ENCODE measurements around the gene ZNF609. TPM values are rescaled to one million over a fixed set of nuclear protein-coding genes. Genes with fewer than 3 reads are reported as not detected.
"Not testable (repeated sequence)": the region's sequence is repeated elsewhere in the genome, so short reads cannot be mapped to it uniquely, and the experiment has no call there.

ZNF609 gene
- total RNA-seq, 1 donor from 2014 or later = 15.3 TPM

- intact Hi-C loops (cut with DNase I) = no loop called here
- DNase-seq (ENCODE audit: low spot score) = no peak
Observed at GRCh38 chr15:64599226-64599625, 138.8 kb downstream of the ZNF609 start.

GRCh38 chr15:64599716-64600115 lies 139.3 kb downstream of the ZNF609 start:
- intact Hi-C loops (cut with DNase I) = no loop called here
- no peak for DNase-seq (ENCODE audit: low spot score)

- intact Hi-C loops (cut with DNase I) = no loop called here
Observed at GRCh38 chr15:64600794-64601193, 140.4 kb downstream of the ZNF609 start.

GRCh38 chr15:64604319-64604718 lies 143.9 kb downstream of the ZNF609 start:
- intact Hi-C loops (cut with DNase I) = no loop called here
- no peak for DNase-seq (ENCODE audit: low spot score)

More at GRCh38 chr15:64600794-64601193, 140.4 kb downstream of the ZNF609 start:
- no peak for DNase-seq (ENCODE audit: low spot score)

GRCh38 chr15:64607416-64607815 lies 147.0 kb downstream of the ZNF609 start:
- intact Hi-C loops (cut with DNase I); DNase-seq (ENCODE audit: low spot score): not testable (repeated sequence)

GRCh38 chr15:64610257-64610919 lies 150.0 kb downstream of the ZNF609 start:
- DNase-seq (ENCODE audit: low spot score) = no peak
- intact Hi-C loops (cut with DNase I) = no loop called here

- intact Hi-C loops (cut with DNase I) = no loop called here
Observed at GRCh38 chr15:64611085-64611725, 150.8 kb downstream of the ZNF609 start.

GRCh38 chr15:64614519-64614918 lies 154.1 kb downstream of the ZNF609 start:
- intact Hi-C loops (cut with DNase I) = no loop called here
- no peak for DNase-seq (ENCODE audit: low spot score)

More at GRCh38 chr15:64611085-64611725, 150.8 kb downstream of the ZNF609 start:
- no peak for DNase-seq (ENCODE audit: low spot score)

GRCh38 chr15:64617727-64618126 lies 157.3 kb downstream of the ZNF609 start:
- no peak for DNase-seq (ENCODE audit: low spot score)
- intact Hi-C loops (cut with DNase I) = no loop called here

GRCh38 chr15:64618138-64618537 lies 157.8 kb downstream of the ZNF609 start:
- DNase-seq (ENCODE audit: low spot score) = no peak
- intact Hi-C loops (cut with DNase I) = no loop called here

GRCh38 chr15:64618540-64618939 lies 158.2 kb downstream of the ZNF609 start:
- no peak for DNase-seq (ENCODE audit: low spot score)
- intact Hi-C loops (cut with DNase I) = no loop called here

GRCh38 chr15:64619880-64620839 lies 159.8 kb downstream of the ZNF609 start:
- intact Hi-C loops (cut with DNase I) = no loop called here
- no peak for DNase-seq (ENCODE audit: low spot score)

GRCh38 chr15:64621056-64621455 lies 160.7 kb downstream of the ZNF609 start:
- no peak for DNase-seq (ENCODE audit: low spot score)
- intact Hi-C loops (cut with DNase I) = no loop called here

GRCh38 chr15:64622410-64623260 lies 162.3 kb downstream of the ZNF609 start:
- intact Hi-C loops (cut with DNase I) = no loop called here
- no peak for DNase-seq (ENCODE audit: low spot score)

- no peak for DNase-seq (ENCODE audit: low spot score)
- intact Hi-C loops (cut with DNase I) = no loop called here
Observed at GRCh38 chr15:64623347-64623996, 163.1 kb downstream of the ZNF609 start.

- DNase-seq (ENCODE audit: low spot score) = no peak
- intact Hi-C loops (cut with DNase I) = no loop called here
Observed at GRCh38 chr15:64624242-64624641, 163.9 kb downstream of the ZNF609 start.

- intact Hi-C loops (cut with DNase I) = no loop called here
- no peak for DNase-seq (ENCODE audit: low spot score)
Observed at GRCh38 chr15:64629063-64629462, 168.7 kb downstream of the ZNF609 start.

GRCh38 chr15:64630396-64631107 lies 170.2 kb downstream of the ZNF609 start:
- DNase-seq (ENCODE audit: low spot score) = no peak
- intact Hi-C loops (cut with DNase I) = no loop called here
